Dermis blood vessel endothelial cell (primary cell): ENCODE results near the gene KRABD2. TPM values are rescaled to one million over a fixed set of nuclear protein-coding genes. Genes with fewer than 3 reads are reported as not detected.
A peak's percentile ranks its signal among the peaks of the same experiment; 100 is the strongest.
"Not testable (repeated sequence)": the region's sequence is repeated elsewhere in the genome, so short reads cannot be mapped to it uniquely, and the experiment has no call there.

Source experiments
- DNase-seq: peaks from one replicate; pipeline ENCODE4 v3.0.0; 2010
- total RNA-seq: library from RNA; depleted of rRNA; stranded (reverse); fragments of >200 nt; gene quantifications from 2 replicates; pipeline ENCODE4 v1.2.3, GENCODE V29; 2014

Gene KRABD2

DNA sequence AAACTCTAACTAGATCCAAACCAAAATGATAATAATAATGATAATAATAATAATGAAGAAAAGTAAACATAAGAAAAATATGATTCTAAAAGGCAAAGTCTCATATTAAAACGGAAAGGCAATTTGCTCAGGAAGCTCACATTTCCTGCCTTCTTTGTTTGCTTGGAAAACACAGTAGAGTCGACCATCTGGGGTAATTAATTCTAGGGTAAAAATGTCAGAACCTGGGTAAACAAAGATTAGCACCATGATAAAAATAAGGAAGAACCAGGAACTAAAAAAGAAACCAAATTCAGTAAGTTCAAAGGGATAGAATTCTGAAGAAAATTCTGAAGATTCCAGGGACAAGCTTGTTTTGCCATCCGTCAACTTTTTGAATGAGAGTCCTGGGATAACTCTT is 16.2 kb downstream of the KRABD2 start:
- DNase-seq: peak; percentile 91

GRCh38 chr17:8359769-8360168 is 16.7 kb downstream of the KRABD2 start:
- DNase-seq: peak; percentile 97

DNA sequence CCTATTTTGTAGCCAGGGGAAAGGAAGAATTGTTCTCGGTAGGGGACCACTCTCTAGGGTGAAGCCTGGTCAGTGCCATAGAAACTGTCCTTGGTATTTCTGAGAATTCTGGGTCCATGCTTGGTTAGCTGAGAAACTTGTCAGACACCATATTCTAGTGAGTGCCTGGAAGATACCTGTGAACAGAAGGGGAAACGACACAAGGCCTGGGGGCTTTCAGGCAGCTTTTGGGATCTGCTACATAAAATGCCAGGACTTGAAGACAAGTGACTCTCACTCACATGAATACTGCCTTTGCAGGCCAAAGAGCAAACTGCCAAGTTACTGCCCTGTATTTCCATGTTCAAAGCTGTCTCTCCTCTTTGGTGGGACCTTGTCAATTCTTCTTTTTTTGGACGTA is 18.6 kb downstream of the KRABD2 start:
- DNase-seq: no peak

DNA sequence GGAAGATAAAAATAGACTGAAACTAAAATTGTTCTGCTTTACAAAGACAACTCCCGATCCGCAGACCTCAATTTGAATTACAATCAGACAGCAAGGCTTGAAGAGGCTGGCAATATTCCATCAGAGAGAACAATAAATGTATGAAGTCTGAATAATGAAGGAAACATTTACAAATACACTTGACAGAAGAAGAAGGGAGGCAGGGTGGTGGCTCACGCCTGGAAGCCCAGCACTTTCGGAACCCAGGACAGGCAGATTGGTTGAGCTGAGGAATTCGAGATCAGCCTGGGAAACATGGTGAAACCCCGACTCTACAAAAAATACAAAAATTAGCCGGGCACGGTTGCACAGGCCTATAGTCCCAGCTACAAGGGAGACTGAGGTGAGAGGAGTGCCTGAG is 22.3 kb downstream of the KRABD2 start:
- peak; percentile 37 for DNase-seq

GRCh38 chr17:8353736-8354135 is 22.8 kb downstream of the KRABD2 start:
- no peak for DNase-seq

- no peak for DNase-seq
Observed at GRCh38 chr17:8350339-8350738, 26.2 kb downstream of the KRABD2 start.

GRCh38 chr17:8347001-8347400 is 29.5 kb downstream of the KRABD2 start:
- not testable (repeated sequence) for DNase-seq

- DNase-seq: no peak
Observed at GRCh38 chr17:8345951-8346665, 30.4 kb downstream of the KRABD2 start.

DNA sequence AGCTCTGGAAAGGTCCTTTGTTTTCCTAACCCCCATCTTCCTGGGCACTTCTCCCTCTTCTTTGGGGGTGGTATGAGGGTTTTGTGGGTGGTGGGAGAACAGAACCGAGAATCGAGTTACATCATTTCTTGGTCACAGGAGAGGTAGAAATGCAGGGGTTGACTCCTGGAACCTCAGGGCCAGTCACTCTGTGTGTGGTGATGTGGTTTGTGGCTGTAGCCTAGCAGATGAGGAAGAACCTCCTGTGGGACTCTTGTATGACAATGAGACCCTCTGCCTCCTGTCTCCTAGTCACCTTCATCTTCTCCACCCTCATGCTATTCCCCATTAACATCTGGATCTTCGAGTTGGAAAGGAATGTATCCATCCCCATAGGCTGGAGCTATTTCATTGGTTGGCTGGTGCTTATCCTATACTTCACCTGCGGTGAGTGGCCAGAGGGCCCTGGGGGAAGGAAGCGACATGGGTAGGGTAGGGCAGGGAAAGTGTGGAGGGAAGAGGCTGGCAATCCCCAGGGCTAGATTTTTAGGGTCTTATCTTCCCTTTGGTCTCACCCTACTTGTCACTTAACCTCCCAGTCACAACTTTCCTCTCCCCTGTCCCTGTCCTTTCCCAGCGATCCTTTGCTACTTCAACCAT is 31.3 kb downstream of the KRABD2 start:
- DNase-seq: no peak

DNA sequence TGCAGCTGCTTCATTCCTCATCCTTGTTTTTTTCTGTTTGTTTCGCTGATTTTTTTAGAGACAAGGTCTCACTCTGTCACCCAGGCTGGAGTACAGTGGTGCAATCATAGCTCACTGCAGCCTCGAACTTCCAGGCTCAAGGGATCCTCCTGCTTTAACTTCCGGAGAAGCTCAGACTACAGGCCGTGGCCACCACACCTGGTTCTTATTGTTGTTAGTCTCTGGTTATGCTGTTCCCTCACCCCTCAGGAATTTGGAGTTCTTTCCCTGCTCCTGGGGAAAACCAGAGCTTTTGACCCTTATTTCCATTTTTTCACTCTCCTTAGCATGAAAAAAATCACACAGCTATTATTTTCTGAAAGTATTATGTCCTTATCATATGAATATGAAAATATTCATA is 35.0 kb downstream of the KRABD2 start:
- DNase-seq: no peak

- no peak for DNase-seq
Observed at GRCh38 chr17:8339540-8339939, 37.0 kb downstream of the KRABD2 start, which contains the start of gene ODF4. Gene ODF4, plus strand, starts transcription at chr17:8339840. Its CDS starts 212 bp downstream, at chr17:8340052.

DNA sequence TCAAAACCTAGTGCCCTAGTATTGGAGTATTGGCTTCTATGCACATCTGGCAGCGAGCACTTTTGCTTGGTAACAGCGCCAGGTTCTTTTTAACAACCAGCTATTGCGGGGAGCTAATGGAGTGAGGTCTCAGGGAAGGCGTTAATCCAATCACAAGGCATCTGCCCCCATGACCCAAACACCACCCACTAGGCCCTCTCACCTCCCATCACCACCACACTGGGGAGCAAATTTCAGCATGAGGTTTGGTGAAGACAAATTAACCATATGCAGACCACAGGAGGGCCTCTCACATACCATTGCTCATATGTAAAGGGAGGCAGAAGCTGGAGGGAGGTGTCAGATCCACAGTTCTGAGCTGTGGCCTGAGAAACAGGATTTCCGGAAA is 37.8 kb downstream of the KRABD2 start:
- DNase-seq: no peak

- DNase-seq: no peak
Observed at GRCh38 chr17:8337802-8338752, 38.4 kb downstream of the KRABD2 start.

DNA sequence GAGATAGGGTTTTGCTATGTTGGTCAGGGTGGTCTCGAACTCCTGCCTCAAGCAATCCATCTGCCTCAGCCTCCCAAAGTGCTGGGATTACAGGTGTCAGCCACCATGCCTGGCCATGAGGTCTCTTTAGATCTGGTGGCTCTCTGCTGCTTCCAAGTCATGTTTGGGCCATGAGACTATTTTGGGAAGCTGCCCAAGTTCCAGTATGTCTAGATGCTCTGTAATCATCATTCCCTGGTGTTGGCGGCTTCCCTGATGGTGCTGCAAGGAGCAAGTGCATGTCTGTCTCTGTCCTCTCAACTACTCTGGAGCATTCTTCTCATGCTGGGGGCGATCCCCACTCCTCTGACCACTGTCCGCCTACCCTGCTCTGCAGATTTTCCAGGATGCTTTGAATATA is 43.2 kb downstream of the KRABD2 start:
- DNase-seq: no peak

- DNase-seq: no peak
Observed at GRCh38 chr17:8332688-8333087, 43.8 kb downstream of the KRABD2 start.

- no peak for DNase-seq
Observed at GRCh38 chr17:8332128-8332527, 44.4 kb downstream of the KRABD2 start.

DNA sequence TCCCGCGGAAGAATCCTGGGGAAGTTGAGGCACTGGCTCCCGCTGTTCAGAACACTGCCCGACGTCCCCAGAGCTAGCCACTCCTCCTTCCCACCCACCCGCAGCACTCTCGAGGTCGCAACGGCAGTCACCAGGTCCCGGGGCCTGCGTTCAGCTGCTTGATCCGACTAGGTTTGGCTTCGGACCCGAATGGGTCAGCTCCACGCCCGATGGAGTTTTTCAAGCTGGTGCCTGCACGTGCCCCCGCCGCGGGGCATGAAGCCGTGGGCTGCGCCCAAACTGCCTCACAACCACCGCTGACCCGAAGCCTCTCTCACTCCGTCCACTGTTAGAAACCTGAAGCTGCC is 49.2 kb downstream of the KRABD2 start:
- peak; percentile 36 for DNase-seq

Other genes starting within 250 kb of the KRABD2 start
- 7.7 and 18.7 TPM in 2 replicates for gene PER1, start 224.3 kb downstream of the KRABD2 start, total RNA-seq
- gene VAMP2, start 213.8 kb downstream of the KRABD2 start, total RNA-seq: 4.4 and 5.2 TPM in 2 replicates
- 13.0 and 17.5 TPM in 2 replicates for gene TMEM107, start 200.3 kb downstream of the KRABD2 start, total RNA-seq
- 16.6 and 18.9 TPM in 2 replicates for gene BORCS6, start 186.5 kb downstream of the KRABD2 start, total RNA-seq
- 15.3 and 58.0 TPM in 2 replicates for gene AURKB, start 166.1 kb downstream of the KRABD2 start, total RNA-seq
- gene CTC1, start 128.6 kb downstream of the KRABD2 start, total RNA-seq: 8.2 and 9.0 TPM in 2 replicates
- 21.8 and 42.3 TPM in 2 replicates for gene PFAS, start 127.4 kb downstream of the KRABD2 start, total RNA-seq
- 9.5 and 13.4 TPM in 2 replicates for gene RANGRF, start 88.0 kb downstream of the KRABD2 start, total RNA-seq
- 0.51 and 0.84 TPM in 2 replicates for gene SLC25A35, start 81.3 kb downstream of the KRABD2 start, total RNA-seq
- 24.7 and 30.6 TPM in 2 replicates for gene ARHGEF15, start 66.5 kb downstream of the KRABD2 start, total RNA-seq
- gene ODF4, start 36.9 kb downstream of the KRABD2 start, total RNA-seq: not detected in 2 replicates
- 2,594 and 5,071 TPM in 2 replicates for gene RPL26, start 6.5 kb upstream of the KRABD2 start, total RNA-seq
- gene RNF222, start 21.1 kb upstream of the KRABD2 start, total RNA-seq: 0.05 TPM in 1 of 2 replicates, not detected in the other
- gene NDEL1, start 59.2 kb upstream of the KRABD2 start, total RNA-seq: 34.5 and 47.6 TPM in 2 replicates